Activated effector memory CD4-positive, alpha-beta T cell treated with Interleukin-2 at 50 U/mL for 16 hours (primary cell): Measurements from ENCODE around the gene RFPL4A.
"Not testable (repeated sequence)": the region's sequence is repeated elsewhere in the genome, so short reads cannot be mapped to it uniquely, and the experiment has no call there.

Experiments
- DNase-seq: peaks from one replicate; pipeline ENCODE4 v3.0.0-alpha.2; 2020

Gene RFPL4A

GRCh38 chr19:55758797-55759196, at the start of gene RFPL4A:
TSS of gene RFPL4A (plus strand) at chr19:55759097. CDS start at chr19:55761801, 2,704 bp downstream.
- DNase-seq: not testable (repeated sequence)

- DNase-seq: no peak
Observed at GRCh38 chr19:55711719-55712118, 47.2 kb upstream of the RFPL4A start.

DNA sequence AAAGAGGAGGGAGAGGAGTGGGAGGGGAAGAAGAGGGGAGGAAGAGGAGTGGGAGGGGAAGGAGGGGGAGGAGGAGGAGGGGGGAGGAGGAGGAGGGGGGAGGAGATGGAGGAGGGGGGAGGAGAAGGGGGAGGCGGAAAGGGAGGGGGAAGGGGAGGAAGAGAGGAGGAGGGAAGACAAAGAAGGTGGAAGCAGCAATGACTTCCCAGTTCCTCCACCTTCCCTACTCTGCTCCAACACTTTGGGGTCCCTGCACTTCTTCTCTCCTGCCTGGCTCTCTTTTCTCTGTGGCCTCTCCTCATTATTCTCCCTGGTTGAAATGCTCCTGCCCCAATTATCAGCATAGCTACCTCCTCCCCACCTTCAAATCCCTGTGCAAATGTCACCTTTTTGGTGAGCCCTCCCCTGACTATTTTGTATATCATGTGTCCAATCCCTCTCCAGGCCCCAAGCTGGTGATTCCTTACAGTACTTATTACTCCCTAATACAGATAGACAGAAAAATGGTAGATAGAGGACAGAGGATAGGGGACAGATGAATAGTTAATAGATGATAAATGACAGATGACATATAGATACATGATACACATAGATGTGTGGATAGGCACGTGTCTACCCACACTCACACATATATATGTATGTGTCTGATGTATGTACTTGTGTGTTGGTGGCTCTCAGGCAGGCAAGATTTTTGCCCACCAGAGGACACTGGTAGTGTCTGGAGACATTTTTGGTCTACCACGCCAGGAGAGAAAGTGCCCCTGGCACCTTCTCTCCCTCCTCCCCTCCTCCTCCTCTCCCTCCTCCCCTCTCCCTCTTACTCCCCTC, 45.9 kb upstream of the RFPL4A start:
- DNase-seq: no peak

GRCh38 chr19:55716531-55716930, 42.4 kb upstream of the RFPL4A start:
- DNase-seq: no peak

GRCh38 chr19:55717251-55717650, 41.6 kb upstream of the RFPL4A start:
- DNase-seq: no peak

DNA sequence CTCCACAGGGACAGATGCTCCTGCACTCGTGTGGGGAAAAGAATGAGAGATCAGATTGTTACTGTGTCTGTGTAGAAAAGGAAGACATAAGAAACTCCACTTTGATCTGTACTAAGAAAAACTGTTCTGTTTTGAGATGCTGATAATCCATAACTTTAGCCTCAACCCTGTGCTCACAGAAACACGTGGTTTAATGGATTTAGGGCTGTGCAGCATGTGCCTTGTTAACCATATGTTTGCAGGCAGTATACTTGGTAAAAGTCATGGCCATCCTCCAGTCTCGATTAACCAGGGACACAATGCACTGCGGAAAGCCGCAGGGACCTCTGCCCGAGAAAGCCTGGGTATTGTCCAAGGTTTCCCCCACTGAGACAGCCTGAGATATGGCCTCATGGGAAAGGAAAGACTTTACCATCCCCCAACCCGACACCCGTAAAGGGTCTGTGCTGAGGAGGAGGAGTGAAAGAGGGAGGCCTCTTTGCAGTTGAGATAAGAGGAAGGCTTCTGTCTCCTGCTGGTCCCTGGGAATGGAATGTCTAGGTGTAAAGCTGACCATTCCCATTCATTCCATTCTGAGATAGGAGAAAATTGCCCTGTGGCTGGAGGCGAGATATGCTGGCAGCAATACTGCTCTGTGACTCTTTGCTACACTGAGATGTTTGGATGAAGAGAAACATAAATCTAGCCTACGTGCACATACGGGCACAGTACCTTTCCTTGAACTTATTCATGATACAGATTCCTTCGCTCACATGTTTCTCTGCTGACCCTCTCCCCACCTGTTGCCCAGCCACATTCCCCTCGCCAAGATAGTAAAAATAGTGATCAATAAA, 40.8 kb upstream of the RFPL4A start:
- DNase-seq: not testable (repeated sequence)

GRCh38 chr19:55720214-55720746, 38.6 kb upstream of the RFPL4A start:
- no peak for DNase-seq

GRCh38 chr19:55720801-55721200, 38.1 kb upstream of the RFPL4A start:
- no peak for DNase-seq

DNA sequence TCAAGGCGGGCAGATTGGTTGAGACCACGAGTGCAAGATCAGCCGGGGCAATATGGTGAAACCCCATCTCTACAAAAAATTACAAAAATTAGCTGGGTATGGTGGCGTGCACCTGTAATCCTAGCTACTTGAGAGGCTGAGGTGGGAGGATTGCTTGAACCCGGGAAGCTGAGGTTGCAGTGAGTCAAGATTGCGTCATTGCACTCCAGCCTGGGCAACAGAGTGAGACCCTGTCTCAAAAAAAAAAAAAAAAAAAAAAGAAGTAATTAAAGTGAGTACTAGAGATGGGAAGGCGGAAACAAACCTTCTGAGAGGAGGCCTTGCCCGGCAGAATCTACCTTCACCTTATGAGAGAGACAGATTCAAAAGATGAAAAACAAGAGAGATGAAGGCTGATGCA, 35.4 kb upstream of the RFPL4A start:
- DNase-seq: no peak

- not testable (repeated sequence) for DNase-seq
Observed at GRCh38 chr19:55730378-55730777, 28.5 kb upstream of the RFPL4A start.

- no peak for DNase-seq
Observed at GRCh38 chr19:55738302-55738701, 20.6 kb upstream of the RFPL4A start, which contains the start of gene NLRP9. TSS of gene NLRP9 (minus strand) at chr19:55738402. CDS start at chr19:55738374, 28 bp downstream.

DNA sequence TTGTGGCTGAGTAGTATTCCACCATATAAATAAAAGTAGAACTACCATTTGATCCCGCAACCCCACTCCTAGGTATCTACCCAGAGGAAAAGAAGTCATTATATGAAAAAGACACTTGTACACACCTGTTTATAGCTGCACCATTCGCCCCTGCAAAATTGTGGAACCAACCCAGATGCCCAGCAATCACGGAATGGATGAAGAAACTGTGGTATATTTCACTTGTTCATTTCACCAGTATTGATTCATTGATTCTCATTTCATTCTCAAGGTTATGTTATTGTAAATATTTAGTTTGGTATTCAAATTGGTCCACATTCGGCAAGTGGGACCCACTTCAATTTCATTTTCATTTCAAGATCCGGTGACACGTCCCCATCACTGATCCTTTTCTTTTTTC, 8.2 kb upstream of the RFPL4A start:
- DNase-seq: no peak

DNA sequence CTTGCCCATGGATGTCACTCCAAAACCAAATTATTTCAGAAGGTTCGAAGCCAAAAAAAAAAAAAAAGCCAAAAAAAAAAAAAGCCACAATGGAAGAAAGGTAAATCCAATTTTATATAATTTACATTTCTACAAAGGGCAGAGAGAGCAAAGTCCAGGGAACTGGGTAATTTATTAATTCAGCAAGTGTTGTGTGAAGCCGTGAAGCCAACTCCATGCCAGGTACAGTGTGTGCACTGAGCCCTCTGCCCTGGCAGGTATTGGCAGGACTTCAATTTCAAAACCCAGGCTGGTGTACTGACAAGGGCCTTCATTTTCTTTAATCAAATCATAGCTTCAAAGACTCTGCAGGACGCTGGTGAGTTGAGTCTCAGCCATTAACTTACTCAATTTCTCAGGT, 5.5 kb upstream of the RFPL4A start:
- no peak for DNase-seq

GRCh38 chr19:55756808-55757207, 2.1 kb upstream of the RFPL4A start:
- DNase-seq: not testable (repeated sequence)

DNA sequence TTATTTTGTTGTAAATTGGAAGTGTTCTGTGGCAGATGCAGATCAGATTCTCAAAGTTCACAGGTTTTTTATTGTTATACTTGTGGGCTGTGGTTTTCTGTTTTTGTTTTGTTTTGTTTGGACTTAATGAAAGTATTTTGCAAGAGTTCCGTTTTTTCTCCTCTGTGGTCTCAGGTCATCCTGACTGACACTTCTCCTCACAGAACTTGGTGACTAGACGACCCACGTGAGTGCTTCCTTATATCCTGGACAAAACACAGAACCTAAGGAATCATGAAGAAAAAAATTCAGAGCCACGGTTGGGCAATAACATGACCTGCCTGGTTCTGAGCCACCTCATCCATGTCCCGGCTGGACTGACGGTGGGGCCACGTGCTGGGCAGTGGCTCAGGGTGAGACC, 7.6 kb downstream of the RFPL4A start:
- DNase-seq: no peak

DNA sequence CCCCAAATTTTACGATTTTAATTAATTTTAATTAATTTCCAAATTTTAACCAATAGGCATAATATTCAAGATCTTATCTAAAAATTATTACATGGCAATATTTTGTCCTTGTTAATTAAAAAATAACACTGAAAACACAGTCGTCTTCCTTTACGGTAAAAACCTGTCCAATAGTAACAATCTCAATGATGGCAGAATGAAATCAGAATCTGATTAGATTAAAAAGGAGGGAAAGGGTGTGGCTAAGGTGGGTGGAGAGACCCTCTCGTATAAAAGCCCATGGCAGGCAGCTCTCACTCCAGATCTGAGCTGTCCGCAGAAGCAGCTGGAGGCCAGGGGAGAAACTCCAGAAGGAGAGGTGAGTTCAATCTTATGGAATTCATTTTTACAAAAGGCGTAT, 9.9 kb downstream of the RFPL4A start, which contains the start of gene RFPL4AL1:
TSS of gene RFPL4AL1 (plus strand) at position 301 of the 400 bp plus-strand sequence. CDS start 2,687 bp downstream, outside the sequence.
- not testable (repeated sequence) for DNase-seq

DNA sequence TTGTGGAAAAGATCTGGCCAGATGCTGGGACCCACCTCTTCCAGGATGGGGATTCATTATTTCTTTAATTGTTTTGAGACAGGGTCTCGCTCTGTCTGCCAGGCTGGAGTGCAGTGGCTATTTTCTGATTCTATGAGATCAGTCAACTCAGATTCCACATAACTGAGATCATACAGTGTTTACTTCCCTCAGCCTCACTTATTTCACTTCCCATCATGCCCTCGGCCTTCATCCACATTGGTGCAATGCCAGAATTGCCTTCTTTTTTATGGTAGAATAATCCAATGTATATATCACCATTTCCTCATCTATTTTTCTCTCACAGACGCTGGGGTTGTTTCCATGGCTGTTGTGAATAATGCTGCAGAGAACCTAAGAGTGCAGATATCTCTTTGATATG, 10.7 kb downstream of the RFPL4A start:
- not testable (repeated sequence) for DNase-seq

DNA sequence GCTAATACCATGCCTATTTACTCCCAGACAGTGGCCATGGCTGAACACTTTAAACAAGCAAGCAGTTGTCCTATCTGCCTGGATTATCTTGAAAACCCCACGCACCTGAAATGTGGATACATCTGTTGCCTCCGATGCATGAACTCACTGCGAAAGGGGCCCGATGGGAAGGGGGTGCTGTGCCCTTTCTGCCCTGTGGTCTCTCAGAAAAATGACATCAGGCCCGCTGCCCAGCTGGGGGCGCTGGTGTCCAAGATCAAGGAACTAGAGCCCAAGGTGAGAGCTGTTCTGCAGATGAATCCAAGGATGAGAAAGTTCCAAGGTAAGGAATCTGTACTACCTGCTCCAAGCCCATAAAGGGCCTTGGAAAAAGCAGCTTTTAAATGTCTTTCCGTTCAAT, 18.6 kb downstream of the RFPL4A start:
- DNase-seq: no peak

GRCh38 chr19:55778331-55778730, 19.4 kb downstream of the RFPL4A start:
- no peak for DNase-seq

- DNase-seq: no peak
Observed at GRCh38 chr19:55781112-55781511, 22.2 kb downstream of the RFPL4A start.

DNA sequence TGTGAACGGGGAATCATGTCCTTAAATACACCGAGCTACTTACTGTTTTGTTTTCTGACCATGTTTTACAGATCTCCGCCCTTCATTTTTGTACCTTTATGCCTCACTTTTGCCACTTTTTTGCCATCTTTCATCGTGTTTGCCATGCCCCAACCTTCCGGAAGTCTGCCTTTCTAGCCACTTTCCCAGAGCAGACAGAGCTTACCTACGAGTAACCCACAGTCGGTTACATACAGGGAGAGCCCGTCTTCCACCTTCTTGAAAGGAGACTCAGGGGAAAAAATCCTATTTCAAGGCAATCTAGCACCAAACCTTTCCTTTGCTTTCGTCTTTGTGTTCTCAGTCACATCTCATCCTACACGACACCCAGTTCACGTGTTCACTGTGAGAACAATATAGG, 36.1 kb downstream of the RFPL4A start:
- DNase-seq: no peak

- DNase-seq: no peak
Observed at GRCh38 chr19:55801416-55801815, 42.5 kb downstream of the RFPL4A start.

DNA sequence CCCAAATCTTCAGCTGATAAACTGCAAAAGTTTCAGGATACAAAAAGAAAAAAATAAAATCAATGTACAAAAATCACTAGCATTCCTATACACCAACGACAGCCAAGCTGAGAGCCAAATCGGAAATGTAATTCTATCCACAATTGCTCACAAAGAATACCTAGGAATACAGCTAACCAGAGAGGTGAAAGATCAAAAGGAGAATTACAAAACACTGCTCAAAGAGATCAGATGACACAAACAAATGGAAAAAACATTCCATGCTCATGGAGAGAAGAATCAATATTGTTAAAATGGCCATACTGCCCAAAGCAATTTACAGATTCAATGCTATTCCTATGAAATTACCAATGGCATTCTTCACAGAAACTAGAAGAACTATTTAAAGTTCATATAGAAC, 43.4 kb downstream of the RFPL4A start:
- no peak for DNase-seq
